ENCODE measurements around the gene MKX.

The MKX gene

GRCh38 chr10:27646604-27647175 lies 98.9 kb downstream of the MKX start:
- DNase-seq (ENCODE audit: low read depth), result no peak

GRCh38 chr10:27646194-27646593 lies 99.4 kb downstream of the MKX start:
- no peak for DNase-seq (ENCODE audit: low read depth)

- DNase-seq (ENCODE audit: low read depth), result no peak
Measured at GRCh38 chr10:27644307-27644939, 101.2 kb downstream of the MKX start.

GRCh38 chr10:27643301-27643700 lies 102.3 kb downstream of the MKX start:
- no peak for DNase-seq (ENCODE audit: low read depth)

- DNase-seq (ENCODE audit: low read depth), result no peak
Measured at GRCh38 chr10:27642023-27642589, 103.5 kb downstream of the MKX start.

GRCh38 chr10:27638071-27638750 lies 107.4 kb downstream of the MKX start:
- DNase-seq (ENCODE audit: low read depth), result no peak

- DNase-seq (ENCODE audit: low read depth), result no peak
Measured at GRCh38 chr10:27637601-27638000, 108.0 kb downstream of the MKX start.

GRCh38 chr10:27636816-27637215 lies 108.8 kb downstream of the MKX start:
- no peak for DNase-seq (ENCODE audit: low read depth)

- no peak for DNase-seq (ENCODE audit: low read depth)
Measured at GRCh38 chr10:27635699-27636270, 109.8 kb downstream of the MKX start.

- no peak for DNase-seq (ENCODE audit: low read depth)
Measured at GRCh38 chr10:27635290-27635689, 110.3 kb downstream of the MKX start.

- DNase-seq (ENCODE audit: low read depth), result no peak
Measured at GRCh38 chr10:27628621-27629020, 117.0 kb downstream of the MKX start.

- DNase-seq (ENCODE audit: low read depth), result no peak
Measured at GRCh38 chr10:27626890-27627289, 118.7 kb downstream of the MKX start.

- DNase-seq (ENCODE audit: low read depth), result no peak
Measured at GRCh38 chr10:27625452-27626211, 120.0 kb downstream of the MKX start.

- no peak for DNase-seq (ENCODE audit: low read depth)
Measured at GRCh38 chr10:27624941-27625340, 120.7 kb downstream of the MKX start.
